HEK293 (cell line): ENCODE results near the gene MAGI2.

ENCODE experiments used
- CTCF ChIA-PET: fragments of 350-600 bp; formaldehyde crosslinking; extraction: SDS; loops from one replicate; lab custom pipeline; 2021; ENCODE audit warnings: antibody characterized with exemption; lab: Yijun Ruan, JAX
- POLR2A ChIA-PET: fragments of 300-600 bp; formaldehyde crosslinking; extraction: SDS; loops from one replicate; lab custom pipeline; 2020; ENCODE audit warnings: antibody characterized with exemption, inconsistent platforms; lab: Yijun Ruan, JAX
- H3K27ac ChIP-seq: fragments of 200-500 bp; sonication (Bioruptor generic); 2 replicates; pipeline ENCODE4 v1.5.1; 2014; ENCODE audit warnings: low read depth, low read length, control low read depth, inconsistent platforms; ENCODE audit errors: extremely low read depth
- H3K36me3 ChIP-seq, 2 experiments: fragments of 200-500 bp in 1 of 2; sonication (Bioruptor generic) in 1 of 2; 1 replicate in 1 of 2; 2 replicates in 1 of 2; pipeline ENCODE4 v1.5.1; 2014 to 2017; ENCODE audit warnings: inconsistent platforms in 2 of 2, low read length in 2 of 2; ENCODE audit not compliant: control insufficient read depth in 2 of 2, insufficient read depth in 1 of 2
- H3K4me1 ChIP-seq: fragments of 200-500 bp; sonication (Bioruptor generic); 2 replicates; pipeline ENCODE4 v1.5.1; 2014; ENCODE audit warnings: mild to moderate bottlenecking, low read length, inconsistent platforms; ENCODE audit not compliant: control insufficient read depth, insufficient read depth
- H3K4me3 ChIP-seq: 2 replicates; pipeline ENCODE4 v1.5.1; 2011; ENCODE audit warnings: low read depth, mild to moderate bottlenecking, control low read depth, low read length, moderate library complexity
- H3K9me3 ChIP-seq: fragments of 200-500 bp; sonication (Bioruptor generic); 2 replicates; pipeline ENCODE4 v1.5.1; 2014; ENCODE audit warnings: low read depth, low read length, inconsistent platforms; ENCODE audit not compliant: control insufficient read depth, insufficient read depth
- BCL11A ChIP-seq: fragments of 450-650 bp; formaldehyde crosslinking; IDR thresholded peaks from 2 replicates; pipeline ENCODE4 v1.5.1; 2016; ENCODE audit warnings: low read depth, missing biosample characterization, missing genetic modification characterization
- KLF17 ChIP-seq: fragments of 450-650 bp; formaldehyde crosslinking; IDR thresholded peaks from 2 replicates; pipeline ENCODE4 v1.5.1; 2016; ENCODE audit warnings: missing biosample characterization, missing genetic modification characterization
- PRDM1 ChIP-seq: fragments of 450-650 bp; formaldehyde crosslinking; IDR thresholded peaks from 2 replicates; pipeline ENCODE4; 2016; ENCODE audit warnings: missing biosample characterization, missing genetic modification characterization
- SP2 ChIP-seq: fragments of 450-650 bp; formaldehyde crosslinking; IDR thresholded peaks from 2 replicates; pipeline ENCODE4 v1.5.1; 2016; ENCODE audit warnings: missing biosample characterization, missing genetic modification characterization
- WT1 ChIP-seq: fragments of 450-650 bp; formaldehyde crosslinking; IDR thresholded peaks from 2 replicates; pipeline ENCODE4 v1.5.1; 2016; ENCODE audit warnings: missing biosample characterization, missing genetic modification characterization
- ZBTB49 ChIP-seq: fragments of 450-650 bp; formaldehyde crosslinking; IDR thresholded peaks from 2 replicates; pipeline ENCODE4 v1.5.1; 2016; ENCODE audit warnings: missing biosample characterization, missing genetic modification characterization, low read depth
- ZFP37 ChIP-seq: fragments of 450-650 bp; formaldehyde crosslinking; IDR thresholded peaks from 2 replicates; pipeline ENCODE4 v1.5.1; 2016; ENCODE audit warnings: missing biosample characterization, missing genetic modification characterization
- ZFP69B ChIP-seq: fragments of 450-650 bp; formaldehyde crosslinking; IDR thresholded peaks from 2 replicates; pipeline ENCODE4 v1.5.1; 2016; ENCODE audit warnings: missing biosample characterization, missing genetic modification characterization
- ZNF112 ChIP-seq: fragments of 450-650 bp; formaldehyde crosslinking; IDR thresholded peaks from 2 replicates; pipeline ENCODE4 v1.5.0; 2017; ENCODE audit warnings: missing biosample characterization, missing genetic modification characterization
- ZNF133 ChIP-seq: fragments of 450-650 bp; formaldehyde crosslinking; IDR thresholded peaks from 2 replicates; pipeline ENCODE4 v1.5.1; 2016; ENCODE audit warnings: missing biosample characterization, missing genetic modification characterization
- ZNF169 ChIP-seq: fragments of 450-650 bp; formaldehyde crosslinking; IDR thresholded peaks from 2 replicates; pipeline ENCODE4 v1.5.1; 2016; ENCODE audit warnings: missing biosample characterization, missing genetic modification characterization
- ZNF175 ChIP-seq: fragments of 450-650 bp; formaldehyde crosslinking; IDR thresholded peaks from 2 replicates; pipeline ENCODE4 v1.5.1; 2016; ENCODE audit warnings: missing biosample characterization, missing genetic modification characterization
- ZNF202 ChIP-seq: fragments of 450-650 bp; formaldehyde crosslinking; IDR thresholded peaks from 2 replicates; pipeline ENCODE4 v1.5.1; 2016; ENCODE audit warnings: missing biosample characterization, missing genetic modification characterization, borderline replicate concordance
- ZNF221 ChIP-seq: fragments of 450-650 bp; formaldehyde crosslinking; IDR thresholded peaks from 2 replicates; pipeline ENCODE4 v1.5.1; 2017; ENCODE audit warnings: missing biosample characterization, missing genetic modification characterization, borderline replicate concordance
- ZNF302 ChIP-seq: fragments of 450-650 bp; formaldehyde crosslinking; IDR thresholded peaks from 2 replicates; pipeline ENCODE4 v1.5.1; 2016; ENCODE audit warnings: missing biosample characterization, missing genetic modification characterization, low read depth
- ZNF324 ChIP-seq: fragments of 450-650 bp; formaldehyde crosslinking; IDR thresholded peaks from 2 replicates; pipeline ENCODE4 v1.5.1; 2016; ENCODE audit warnings: missing biosample characterization, missing genetic modification characterization
- ZNF501 ChIP-seq: fragments of 450-650 bp; formaldehyde crosslinking; IDR thresholded peaks from 2 replicates; pipeline ENCODE4 v1.5.1; 2016; ENCODE audit warnings: missing biosample characterization, missing genetic modification characterization
- ZNF560 ChIP-seq: fragments of 450-650 bp; formaldehyde crosslinking; IDR thresholded peaks from 2 replicates; pipeline ENCODE4 v1.5.1; 2017; ENCODE audit warnings: missing biosample characterization, missing genetic modification characterization, borderline replicate concordance
- ZNF571 ChIP-seq: fragments of 450-650 bp; formaldehyde crosslinking; IDR thresholded peaks from 2 replicates; pipeline ENCODE4 v1.5.0; 2017; ENCODE audit warnings: missing biosample characterization, missing genetic modification characterization
- ZNF626 ChIP-seq: fragments of 450-650 bp; sonication (Bioruptor Pico); formaldehyde crosslinking; IDR thresholded peaks from 2 replicates; pipeline ENCODE4 v1.5.1; 2018; ENCODE audit warnings: missing biosample characterization, missing genetic modification characterization, inconsistent platforms
- ZNF747 ChIP-seq: fragments of 450-650 bp; formaldehyde crosslinking; IDR thresholded peaks from 2 replicates; pipeline ENCODE4 v1.5.1; 2016; ENCODE audit warnings: missing biosample characterization, missing genetic modification characterization
- ZNF776 ChIP-seq: fragments of 450-650 bp; formaldehyde crosslinking; IDR thresholded peaks from 2 replicates; pipeline ENCODE4 v1.5.0; 2017; ENCODE audit warnings: missing biosample characterization, missing genetic modification characterization, borderline replicate concordance
- TF ChIP-seq, protein P1 (sequence below): IDR thresholded peaks from 2 replicates; pipeline ENCODE4 v1.6.1; 2011; ENCODE audit warnings: mild to moderate bottlenecking, low read depth, low read length, borderline replicate concordance
- TF ChIP-seq, protein P2 (sequence below): fragments of 450-650 bp; formaldehyde crosslinking; IDR thresholded peaks from 2 replicates; pipeline ENCODE4 v1.5.1; 2017; ENCODE audit warnings: missing biosample characterization, missing genetic modification characterization
- TF ChIP-seq, protein P3 (sequence below): fragments of 450-650 bp; formaldehyde crosslinking; IDR thresholded peaks from 2 replicates; pipeline ENCODE4 v1.5.1; 2017; ENCODE audit warnings: missing biosample characterization, missing genetic modification characterization
- TF ChIP-seq, protein P4 (sequence below): fragments of 450-650 bp; formaldehyde crosslinking; IDR thresholded peaks from 2 replicates; pipeline ENCODE4 v1.5.1; 2016; ENCODE audit warnings: missing biosample characterization, missing genetic modification characterization

Gene MAGI2

GRCh38 chr7:78033410-78033809 lies 1420.1 kb downstream of the MAGI2 start (continued):
- TF ChIP-seq, protein P1, sequence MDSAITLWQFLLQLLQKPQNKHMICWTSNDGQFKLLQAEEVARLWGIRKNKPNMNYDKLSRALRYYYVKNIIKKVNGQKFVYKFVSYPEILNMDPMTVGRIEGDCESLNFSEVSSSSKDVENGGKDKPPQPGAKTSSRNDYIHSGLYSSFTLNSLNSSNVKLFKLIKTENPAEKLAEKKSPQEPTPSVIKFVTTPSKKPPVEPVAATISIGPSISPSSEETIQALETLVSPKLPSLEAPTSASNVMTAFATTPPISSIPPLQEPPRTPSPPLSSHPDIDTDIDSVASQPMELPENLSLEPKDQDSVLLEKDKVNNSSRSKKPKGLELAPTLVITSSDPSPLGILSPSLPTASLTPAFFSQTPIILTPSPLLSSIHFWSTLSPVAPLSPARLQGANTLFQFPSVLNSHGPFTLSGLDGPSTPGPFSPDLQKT, result no peak
- TF ChIP-seq ZNF169 (tag by site-specific recombination) (no peak), ZNF175 (no peak), ZNF324 (tag by site-specific recombination) (no peak), ZNF776 (no peak), ZNF747 (tag by site-specific recombination) (no peak), ZNF302 (tag by site-specific recombination) (no peak), ZNF221 (tag by site-specific recombination) (no peak), WT1 (tag by site-specific recombination) (no peak), ZBTB49 (tag by site-specific recombination) (no peak), ZNF501 (tag by site-specific recombination) (no peak)
- TF ChIP-seq, protein P2, sequence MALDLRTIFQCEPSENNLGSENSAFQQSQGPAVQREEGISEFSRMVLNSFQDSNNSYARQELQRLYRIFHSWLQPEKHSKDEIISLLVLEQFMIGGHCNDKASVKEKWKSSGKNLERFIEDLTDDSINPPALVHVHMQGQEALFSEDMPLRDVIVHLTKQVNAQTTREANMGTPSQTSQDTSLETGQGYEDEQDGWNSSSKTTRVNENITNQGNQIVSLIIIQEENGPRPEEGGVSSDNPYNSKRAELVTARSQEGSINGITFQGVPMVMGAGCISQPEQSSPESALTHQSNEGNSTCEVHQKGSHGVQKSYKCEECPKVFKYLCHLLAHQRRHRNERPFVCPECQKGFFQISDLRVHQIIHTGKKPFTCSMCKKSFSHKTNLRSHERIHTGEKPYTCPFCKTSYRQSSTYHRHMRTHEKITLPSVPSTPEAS, result no peak

- TF ChIP-seq BCL11A (no peak), ZNF133 (no peak), ZFP37 (tag by site-specific recombination) (no peak), KLF17 (tag by site-specific recombination) (no peak), PRDM1 (tag by site-specific recombination) (no peak), ZFP69B (no peak), ZNF175 (no peak), ZNF560 (no peak), ZNF112 (tag by site-specific recombination) (no peak), ZNF169 (tag by site-specific recombination) (no peak), ZNF626 (tag by site-specific recombination) (no peak), SP2 (tag by site-specific recombination) (no peak), ZNF202 (tag by site-specific recombination) (no peak), ZNF571 (tag by site-specific recombination) (no peak)
- TF ChIP-seq, protein P3, sequence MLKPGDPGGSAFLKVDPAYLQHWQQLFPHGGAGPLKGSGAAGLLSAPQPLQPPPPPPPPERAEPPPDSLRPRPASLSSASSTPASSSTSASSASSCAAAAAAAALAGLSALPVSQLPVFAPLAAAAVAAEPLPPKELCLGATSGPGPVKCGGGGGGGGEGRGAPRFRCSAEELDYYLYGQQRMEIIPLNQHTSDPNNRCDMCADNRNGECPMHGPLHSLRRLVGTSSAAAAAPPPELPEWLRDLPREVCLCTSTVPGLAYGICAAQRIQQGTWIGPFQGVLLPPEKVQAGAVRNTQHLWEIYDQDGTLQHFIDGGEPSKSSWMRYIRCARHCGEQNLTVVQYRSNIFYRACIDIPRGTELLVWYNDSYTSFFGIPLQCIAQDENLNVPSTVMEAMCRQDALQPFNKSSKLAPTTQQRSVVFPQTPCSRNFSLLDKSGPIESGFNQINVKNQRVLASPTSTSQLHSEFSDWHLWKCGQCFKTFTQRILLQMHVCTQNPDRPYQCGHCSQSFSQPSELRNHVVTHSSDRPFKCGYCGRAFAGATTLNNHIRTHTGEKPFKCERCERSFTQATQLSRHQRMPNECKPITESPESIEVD (tag by site-specific recombination), result no peak
- TF ChIP-seq, protein P4, sequence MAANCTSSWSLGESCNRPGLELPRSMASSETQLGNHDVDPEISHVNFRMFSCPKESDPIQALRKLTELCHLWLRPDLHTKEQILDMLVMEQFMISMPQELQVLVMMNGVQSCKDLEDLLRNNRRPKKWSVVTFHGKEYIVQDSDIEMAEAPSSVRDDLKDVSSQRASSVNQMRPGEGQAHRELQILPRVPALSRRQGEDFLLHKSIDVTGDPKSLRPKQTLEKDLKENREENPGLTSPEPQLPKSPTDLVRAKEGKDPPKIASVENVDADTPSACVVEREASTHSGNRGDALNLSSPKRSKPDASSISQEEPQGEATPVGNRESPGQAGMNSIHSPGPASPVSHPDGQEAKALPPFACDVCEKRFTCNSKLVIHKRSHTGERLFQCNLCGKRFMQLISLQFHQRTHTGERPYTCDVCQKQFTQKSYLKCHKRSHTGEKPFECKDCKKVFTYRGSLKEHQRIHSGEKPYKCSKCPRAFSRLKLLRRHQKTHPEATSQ (tag by site-specific recombination), result no peak
- Histone ChIP-seq H3K9me3 (no peaks in the 10 kb centered on the region), H3K4me3 (no peak overlapping the region), H3K27ac (no peak overlapping the region), H3K4me1 (no peaks in the 10 kb centered on the region), H3K36me3 (no peaks in the 10 kb centered on the region)
- ChIA-PET POLR2A (no interaction called here), CTCF (interaction anchor here (1.2 to 1.4 kb wide), 2 partner anchors 14 kb away, joined by 4 to 5 read pairs; no protein-coding TSS in a partner anchor)
These were observed 1427.0 kb downstream of the MAGI2 start for GRCh38 chr7:78026492-78026891.
